Neural cell (in vitro differentiated cells): ENCODE measurements around the gene PLAC8L1. TPM values are rescaled to one million over a fixed set of nuclear protein-coding genes. Genes with fewer than 3 reads are reported as not detected.

ENCODE experiments used
- H2AFZ ChIP-seq: fragments of 200-600, 300-800 bp; sonication (generic), shearing (Covaris generic); 2 replicates; pipeline ENCODE4 v1.6.0; 2014; ENCODE audit warnings: low read depth, mild to moderate bottlenecking, antibody characterized with exemption, low read length, moderate library complexity
- H3F3A ChIP-seq: fragments of 200-600 bp; shearing (Covaris generic); 2 replicates; pipeline ENCODE4 v1.6.1; 2016; ENCODE audit warnings: mild to moderate bottlenecking, moderate library complexity, mixed read lengths, antibody characterized with exemption, low read length; ENCODE audit not compliant: insufficient read depth, poor library complexity, severe bottlenecking
- H3K27ac ChIP-seq: fragments of 200-600, 300-800 bp; sonication (generic), shearing (Covaris generic); 2 replicates; pipeline ENCODE4 v1.5.1; 2014; ENCODE audit warnings: mild to moderate bottlenecking, low read length, moderate library complexity
- H3K27me3 ChIP-seq: fragments of 300-800, 200-600 bp; sonication (generic), shearing (Covaris generic); 2 replicates; pipeline ENCODE4 v1.6.0; 2014; ENCODE audit warnings: mild to moderate bottlenecking, low read depth, low read length, moderate library complexity; ENCODE audit not compliant: insufficient read depth
- H3K36me3 ChIP-seq: fragments of 300-800, 200-600 bp; sonication (generic), shearing (Covaris generic); 2 replicates; pipeline ENCODE4 v1.5.1; 2014; ENCODE audit warnings: mild to moderate bottlenecking, antibody characterized with exemption, low read length, moderate library complexity; ENCODE audit not compliant: insufficient read depth
- H3K4me2 ChIP-seq: fragments of 300-800, 200-600 bp; sonication (generic), shearing (Covaris generic); 2 replicates; pipeline ENCODE4 v1.6.0; 2014; ENCODE audit warnings: mild to moderate bottlenecking, low read length
- H3K4me3 ChIP-seq: fragments of 300-800, 200-600 bp; sonication (generic), shearing (Covaris generic); 2 replicates; pipeline ENCODE4 v1.5.1; 2014; ENCODE audit warnings: mild to moderate bottlenecking, low read length, moderate library complexity
- H3K79me2 ChIP-seq: fragments of 200-600 bp; shearing (Covaris generic); replicated peaks from 2 replicates; pipeline ENCODE4 v1.6.0; 2014; ENCODE audit warnings: mild to moderate bottlenecking, low read length, moderate library complexity; ENCODE audit not compliant: insufficient read depth
- H3K9ac ChIP-seq: fragments of 300-800, 200-600 bp; sonication (generic), shearing (Covaris generic); 2 replicates; pipeline ENCODE4 v1.6.1; 2016; ENCODE audit warnings: mild to moderate bottlenecking, low read length, mixed read lengths
- H3K9me2 ChIP-seq: fragments of 200-600 bp; shearing (Covaris generic); 2 replicates; pipeline ENCODE4 v1.6.1; 2016; ENCODE audit warnings: mild to moderate bottlenecking, low read length, mixed read lengths; ENCODE audit not compliant: insufficient read depth
- H3K9me3 ChIP-seq: fragments of 200-600, 300-800 bp; sonication (generic), shearing (Covaris generic); 2 replicates; pipeline ENCODE4 v1.6.1; 2016; ENCODE audit warnings: mild to moderate bottlenecking, mixed run types, low read length, moderate library complexity, mixed read lengths
- H4K20me1 ChIP-seq: fragments of 200-600 bp; shearing (Covaris generic); 2 replicates; pipeline ENCODE4 v1.6.1; 2016; ENCODE audit warnings: mild to moderate bottlenecking, mixed run types; ENCODE audit not compliant: insufficient read depth
- CTCF ChIP-seq: fragments of 450-650 bp; IDR thresholded peaks from 2 replicates; pipeline ENCODE4 v1.5.1; 2014; ENCODE audit warnings: antibody characterized with exemption, mild to moderate bottlenecking, moderate library complexity; ENCODE audit not compliant: poor library complexity, severe bottlenecking
- EP300 ChIP-seq: fragments of 450-650 bp; conservative IDR thresholded peaks from 2 replicates; pipeline ENCODE4 v1.6.1; 2014; ENCODE audit warnings: antibody characterized with exemption, mild to moderate bottlenecking, moderate library complexity; ENCODE audit not compliant: poor library complexity, severe bottlenecking
- EZH2 ChIP-seq: fragments of 200-600, 300-800 bp; shearing (Covaris generic), sonication (generic); IDR thresholded peaks from 2 replicates; pipeline ENCODE4 v1.6.1; 2014; ENCODE audit warnings: antibody characterized with exemption, low read length, borderline replicate concordance, mild to moderate bottlenecking; ENCODE audit not compliant: insufficient read depth, poor library complexity, severe bottlenecking
- MXI1 ChIP-seq: fragments of 450-650 bp; conservative IDR thresholded peaks from 2 replicates; pipeline ENCODE4 v1.6.1; 2014; ENCODE audit warnings: antibody characterized with exemption, mild to moderate bottlenecking; ENCODE audit not compliant: poor library complexity, severe bottlenecking
- POLR2AphosphoS5 ChIP-seq: IDR thresholded peaks from 2 replicates; pipeline ENCODE4 v1.6.1; 2012
- RAD21 ChIP-seq: fragments of 450-650 bp; conservative IDR thresholded peaks from 2 replicates; pipeline ENCODE4 v1.6.1; 2014; ENCODE audit warnings: antibody characterized with exemption, mild to moderate bottlenecking, moderate library complexity
- REST ChIP-seq: IDR thresholded peaks from 2 replicates; pipeline ENCODE4 v1.6.1; 2012; ENCODE audit warnings: borderline replicate concordance
- SMC3 ChIP-seq: fragments of 450-650 bp; conservative IDR thresholded peaks from 2 replicates; pipeline ENCODE4 v1.6.1; 2014; ENCODE audit warnings: antibody characterized with exemption, mild to moderate bottlenecking, moderate library complexity; ENCODE audit not compliant: poor library complexity
- TAF1 ChIP-seq: IDR thresholded peaks from 2 replicates; pipeline ENCODE4 v1.6.1; 2012; ENCODE audit warnings: low read depth
- polyA plus RNA-seq: library from polyadenylated mRNA; depleted of rRNA; stranded (reverse); fragments of >200 nt; gene quantifications from 2 replicates; pipeline ENCODE4 v1.2.3, GENCODE V29; 2014

Gene PLAC8L1
- polyA plus RNA-seq, 1 donor from 2014 or later = 0.93 TPM

DNA sequence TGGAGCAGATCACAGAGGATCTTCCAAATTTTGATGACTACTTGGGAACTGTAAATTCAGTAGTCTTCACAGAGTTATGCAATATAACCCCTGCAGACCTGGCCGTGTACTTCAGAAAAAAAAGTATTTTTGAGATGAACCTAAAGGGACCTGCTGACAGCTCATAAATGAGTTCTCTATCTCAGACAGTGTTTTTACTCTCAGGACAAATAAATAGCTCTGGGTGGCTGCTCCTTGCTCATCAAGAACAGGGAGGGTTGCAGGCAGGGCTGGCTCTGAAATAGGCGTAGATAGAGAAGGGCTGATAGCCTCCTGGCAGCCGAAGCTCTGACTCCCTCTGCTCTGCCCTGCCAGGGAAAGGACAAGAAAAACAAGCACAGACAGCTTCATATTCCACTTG, 64.8 kb downstream of the PLAC8L1 start:
- H3K27me3 ChIP-seq = no peaks in the 10 kb centered on the region
- no peak overlapping the region for H2AFZ ChIP-seq
- no peak overlapping the region for H3K9ac ChIP-seq
- no peaks in the 10 kb centered on the region for H3K9me2 ChIP-seq
- no peaks in the 10 kb centered on the region for H3K79me2 ChIP-seq
- no peaks in the 10 kb centered on the region for H3F3A ChIP-seq
- no peak overlapping the region for H3K27ac ChIP-seq
- H3K4me2 ChIP-seq = no peak overlapping the region
- no peak for TF ChIP-seq REST
- TF ChIP-seq EP300 = no peak
- TF ChIP-seq POLR2AphosphoS5 = no peak
- TF ChIP-seq TAF1 = no peak
- TF ChIP-seq RAD21 = no peak
- no peak for TF ChIP-seq CTCF
- TF ChIP-seq EZH2 = no peak
- no peak for TF ChIP-seq SMC3
- TF ChIP-seq MXI1 = no peak
- no peak overlapping the region for H3K4me3 ChIP-seq
- H3K36me3 ChIP-seq = no peaks in the 10 kb centered on the region
- H4K20me1 ChIP-seq = no peaks in the 10 kb centered on the region
- H3K9me3 ChIP-seq = no peaks in the 10 kb centered on the region

GRCh38 chr5:146039420-146039819, 66.0 kb downstream of the PLAC8L1 start:
- Histone ChIP-seq H4K20me1 (no peaks in the 10 kb centered on the region), H3F3A (no peaks in the 10 kb centered on the region), H3K27ac (no peak overlapping the region), H2AFZ (no peak overlapping the region), H3K36me3 (no peaks in the 10 kb centered on the region), H3K27me3 (no peaks in the 10 kb centered on the region), H3K4me3 (no peak overlapping the region), H3K9ac (no peak overlapping the region), H3K79me2 (no peaks in the 10 kb centered on the region), H3K9me3 (no peaks in the 10 kb centered on the region), H3K9me2 (no peaks in the 10 kb centered on the region), H3K4me2 (no peak overlapping the region)
- no peak for TF ChIP-seq SMC3
- TF ChIP-seq TAF1 = no peak
- TF ChIP-seq EP300 = no peak
- no peak for TF ChIP-seq EZH2
- no peak for TF ChIP-seq REST
